Dedifferentiated amniotic fluid mesenchymal stem cell (primary cell): ENCODE measurements around the gene DNAJC24.
"Not testable (repeated sequence)": the region's sequence is repeated elsewhere in the genome, so short reads cannot be mapped to it uniquely, and the experiment has no call there.

Source experiments
- DNase-seq: peaks from one replicate; pipeline ENCODE4 v3.0.0-alpha.2; 2016; ENCODE audit errors: extremely low spot score

The DNAJC24 gene, protein sequence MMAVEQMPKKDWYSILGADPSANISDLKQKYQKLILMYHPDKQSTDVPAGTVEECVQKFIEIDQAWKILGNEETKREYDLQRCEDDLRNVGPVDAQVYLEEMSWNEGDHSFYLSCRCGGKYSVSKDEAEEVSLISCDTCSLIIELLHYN

DNA sequence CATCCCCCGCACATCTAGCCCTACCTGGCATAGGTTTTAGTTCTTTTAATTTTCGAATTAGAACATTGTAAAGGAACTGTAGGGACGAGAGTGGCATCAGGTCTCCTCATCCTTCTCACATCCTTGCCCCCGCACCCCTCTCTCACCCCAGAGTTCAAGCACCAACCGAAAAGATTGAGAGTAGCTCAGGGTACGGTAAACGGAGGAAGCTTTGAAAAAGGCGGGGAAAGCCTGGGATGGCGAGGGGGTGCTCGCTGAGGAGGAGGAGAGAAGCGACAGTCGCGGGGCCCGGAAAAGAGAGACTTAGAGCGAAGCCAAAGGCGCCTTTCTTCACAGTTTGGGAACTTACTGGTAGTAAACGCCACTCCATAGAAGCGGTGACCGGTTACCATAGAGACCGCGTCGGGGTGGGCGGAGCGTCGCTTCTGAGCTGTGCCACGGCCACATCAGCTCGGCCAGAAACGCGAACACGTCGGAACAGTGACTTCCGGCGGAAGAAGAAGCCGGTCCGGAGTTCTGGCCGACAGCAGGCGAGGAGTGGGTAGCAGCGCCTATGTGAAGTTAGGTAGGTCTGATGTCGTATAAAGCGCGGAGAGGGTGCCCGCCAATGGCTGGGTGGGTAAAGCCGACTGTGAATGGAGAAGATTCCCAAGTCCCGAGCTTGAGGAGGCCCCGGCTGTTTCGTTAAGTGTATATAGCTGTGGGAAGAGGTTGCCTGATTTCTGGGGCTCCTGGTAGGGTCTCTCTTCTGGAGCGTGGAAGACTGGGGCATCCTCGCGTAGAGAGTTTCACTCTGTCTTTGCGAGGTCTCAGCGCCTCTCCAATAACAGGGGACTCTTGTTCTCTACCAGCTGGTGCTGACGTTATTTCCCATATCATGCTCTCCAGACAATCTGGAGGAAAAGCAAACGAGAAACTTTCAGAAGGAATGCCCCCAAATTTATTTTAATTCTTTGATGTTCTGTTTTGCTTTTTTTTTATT lies at the start of gene DNAJC24, which contains the start of gene DCDC1:
TSS of gene DNAJC24 (plus strand) at position 513 of the 982 bp plus-strand sequence. CDS start 889 bp downstream, outside the sequence.
TSS of gene DCDC1 (minus strand) at position 392 of the 982 bp plus-strand sequence. CDS start 41,459 bp downstream, outside the sequence.
- peak; percentile 94 for DNase-seq

DNA sequence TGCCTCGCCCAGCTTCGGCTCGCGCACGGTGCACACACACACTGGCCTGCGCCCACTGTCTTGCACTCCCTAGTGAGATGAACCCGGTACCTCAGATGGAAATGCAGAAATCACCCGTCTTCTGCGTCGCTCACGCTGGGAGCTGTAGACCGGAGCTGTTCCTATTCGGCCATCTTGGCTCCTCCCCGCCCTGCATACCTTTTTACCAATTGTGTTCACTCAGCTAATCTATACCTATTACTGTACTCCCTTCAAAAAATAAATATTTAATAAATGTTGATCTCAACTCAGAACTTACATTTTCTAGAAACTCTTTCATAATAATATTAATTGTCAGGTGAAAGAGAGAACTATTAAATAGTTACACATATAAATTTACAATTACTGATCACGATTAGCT lies 48.2 kb upstream of the DNAJC24 start:
- DNase-seq = not testable (repeated sequence)

DNA sequence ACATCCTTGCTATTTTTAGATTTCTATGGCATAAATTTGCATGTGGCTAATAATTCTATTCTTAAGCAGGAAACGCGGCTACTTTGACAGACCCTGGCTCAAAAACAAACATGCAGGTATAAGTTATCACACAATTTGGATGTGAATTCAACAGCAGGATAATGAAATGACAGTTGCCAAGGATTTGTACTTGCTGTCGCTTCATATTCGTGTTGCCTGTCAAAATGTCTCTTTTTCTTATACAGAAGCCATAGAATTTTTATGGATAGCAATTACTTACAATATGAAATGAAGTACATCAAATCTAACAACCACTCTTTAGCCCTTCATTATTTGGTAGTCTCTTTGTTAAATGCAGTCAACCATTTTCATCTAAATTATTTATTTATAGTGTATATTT lies 46.5 kb upstream of the DNAJC24 start:
- DNase-seq = no peak

DNA sequence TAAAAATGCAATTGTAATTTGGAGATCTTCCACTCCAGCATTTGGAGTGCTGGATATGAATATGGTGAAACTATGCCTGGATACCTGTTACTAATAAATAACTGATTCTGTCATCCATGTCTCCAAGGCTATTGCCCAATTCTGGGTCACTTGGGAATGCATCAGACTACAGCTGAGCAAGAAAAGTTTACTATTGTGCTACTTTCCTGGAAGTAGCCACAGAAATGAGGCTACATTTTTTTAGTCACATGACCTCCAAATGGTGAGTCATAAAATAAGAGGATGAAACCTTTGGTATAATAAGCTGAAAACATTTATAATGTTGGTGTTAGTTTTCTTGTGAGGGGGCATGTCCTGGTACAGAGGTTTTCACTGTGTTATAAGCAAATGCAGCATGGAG lies 44.5 kb upstream of the DNAJC24 start:
- DNase-seq = peak; percentile 28

DNA sequence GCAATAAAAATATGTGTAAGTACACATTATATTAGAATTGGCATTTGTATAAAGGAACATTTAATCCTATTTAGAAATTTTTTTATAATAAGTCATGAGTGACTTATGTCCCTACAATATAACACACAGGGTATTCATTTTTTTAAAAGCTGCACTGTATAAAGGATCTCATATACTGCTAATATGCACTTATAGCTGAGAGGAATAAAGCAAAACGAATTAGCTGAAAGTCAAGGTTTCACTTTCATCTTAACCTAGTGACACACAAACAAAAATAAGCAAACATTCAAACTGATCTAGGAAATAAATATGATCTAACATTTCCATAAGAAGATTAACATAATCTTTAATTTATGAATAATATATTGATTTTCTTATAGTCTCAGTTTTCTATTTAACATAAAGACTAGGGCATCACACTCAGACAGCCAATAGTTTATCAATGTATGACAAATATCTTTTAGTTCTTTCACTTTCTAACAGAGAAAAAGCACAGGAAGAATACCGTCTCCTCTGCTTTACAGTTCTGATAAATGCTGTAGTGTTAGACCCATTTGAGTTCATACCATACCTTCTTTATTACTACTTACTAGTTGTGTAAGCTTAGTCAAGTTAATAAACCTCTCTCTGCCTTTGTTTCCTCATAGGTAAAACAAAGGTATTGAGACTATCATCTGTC lies 43.1 kb upstream of the DNAJC24 start:
- DNase-seq = no peak

DNA sequence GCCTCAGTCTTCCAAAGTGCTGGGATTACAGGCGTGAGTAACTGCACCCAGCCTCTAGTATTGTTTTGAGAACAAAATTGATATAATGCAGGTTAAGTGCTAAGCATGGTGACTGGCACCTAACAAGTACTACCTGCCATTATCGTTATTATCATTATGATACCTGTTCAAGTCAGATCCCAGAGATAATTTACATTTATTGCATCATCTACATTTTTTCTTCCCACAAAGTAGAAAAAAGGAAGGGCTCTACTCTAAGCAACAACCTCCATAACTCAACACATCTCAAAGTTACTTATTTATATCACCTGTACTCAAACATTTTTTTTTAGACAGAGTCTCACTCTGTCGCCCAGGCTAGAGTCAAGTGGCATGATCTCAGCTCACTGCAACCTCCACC lies 42.2 kb upstream of the DNAJC24 start:
- DNase-seq = no peak

DNA sequence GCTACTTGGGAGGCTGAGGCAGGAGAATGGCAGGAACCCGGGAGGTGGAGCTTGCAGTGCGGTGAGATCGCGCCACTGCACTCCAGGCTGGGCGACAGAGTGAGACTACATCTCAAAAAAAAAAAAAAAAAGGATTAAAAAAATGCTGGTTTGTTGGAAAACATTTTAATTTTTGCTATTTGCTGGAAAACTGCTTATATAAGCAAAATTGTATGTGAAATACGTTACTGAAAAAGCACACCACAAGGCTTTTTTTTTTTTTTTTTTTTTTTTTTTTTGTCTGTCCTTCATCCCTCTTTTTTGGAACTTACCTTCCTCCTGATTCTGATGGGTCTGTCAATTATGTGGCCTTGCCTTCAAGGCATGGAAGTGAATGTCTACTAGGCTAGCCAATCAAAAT lies 41.0 kb upstream of the DNAJC24 start:
- DNase-seq = no peak

DNA sequence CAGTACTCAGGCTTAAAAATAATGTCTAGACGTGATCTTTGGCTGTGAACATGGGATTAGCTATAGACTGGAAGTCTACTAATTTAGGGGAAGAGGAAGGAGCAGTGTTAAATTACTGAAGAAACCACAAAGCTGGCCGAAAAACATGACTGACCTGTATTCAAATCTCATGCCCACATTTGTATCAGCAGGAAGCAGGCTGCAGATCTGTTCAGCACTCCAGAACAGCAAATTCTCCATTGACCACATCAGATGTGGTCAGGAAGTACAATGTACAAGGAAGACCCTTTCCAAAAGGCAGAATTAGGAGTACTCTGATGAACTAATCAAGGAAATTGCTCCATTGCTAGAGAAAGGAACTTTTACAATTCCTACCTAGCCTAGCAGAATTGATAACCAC lies 31.9 kb upstream of the DNAJC24 start:
- DNase-seq = no peak

DNA sequence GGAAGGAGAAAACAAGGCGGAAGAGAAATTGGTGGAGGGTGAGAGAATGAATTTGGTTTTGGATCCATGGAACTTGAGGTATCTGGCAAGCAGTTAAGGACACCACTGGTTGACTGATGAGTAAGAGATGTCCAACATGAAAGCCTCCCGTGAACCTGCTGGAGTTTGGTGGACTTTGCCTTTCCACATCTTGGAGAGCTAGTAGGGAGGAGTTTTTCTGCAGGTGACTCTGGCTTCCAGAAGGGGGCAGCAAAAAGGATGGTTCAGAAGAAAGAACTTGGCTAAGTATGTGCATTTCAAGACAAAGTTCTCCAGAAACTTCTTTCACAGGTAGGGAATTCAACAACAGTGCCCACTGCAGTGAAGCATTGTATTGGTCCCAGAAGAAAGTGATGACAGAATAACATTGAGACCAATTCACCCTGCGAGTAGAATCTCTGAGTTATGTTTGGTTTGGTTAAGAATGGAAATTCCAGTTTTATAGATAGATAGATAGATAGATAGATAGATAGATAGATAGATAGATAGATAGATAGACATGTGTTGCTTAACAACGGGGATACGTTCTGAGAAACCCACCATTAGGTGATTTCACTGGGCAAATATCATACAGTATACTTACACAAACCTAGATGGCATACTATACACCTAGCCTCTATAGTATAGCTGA lies 28.6 kb upstream of the DNAJC24 start:
- DNase-seq = no peak

DNA sequence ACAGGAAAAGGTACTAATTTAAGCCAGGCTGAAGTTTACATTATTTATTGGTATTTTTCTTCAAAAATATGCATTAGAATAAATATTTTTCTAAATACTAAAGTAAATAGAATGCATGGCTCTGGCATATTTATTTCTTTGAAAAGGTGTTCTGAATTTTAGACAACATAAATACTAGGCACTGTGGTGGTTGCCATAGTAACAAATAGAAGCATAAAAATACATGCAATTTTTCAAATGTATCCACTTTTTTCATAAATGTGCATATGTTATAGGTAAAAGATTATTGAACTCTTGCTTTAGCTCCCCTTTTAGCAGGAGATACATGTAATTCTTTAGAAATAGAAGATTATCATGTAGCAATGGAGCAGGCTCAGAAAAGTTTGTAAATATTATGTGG lies 18.5 kb upstream of the DNAJC24 start:
- no peak for DNase-seq

DNA sequence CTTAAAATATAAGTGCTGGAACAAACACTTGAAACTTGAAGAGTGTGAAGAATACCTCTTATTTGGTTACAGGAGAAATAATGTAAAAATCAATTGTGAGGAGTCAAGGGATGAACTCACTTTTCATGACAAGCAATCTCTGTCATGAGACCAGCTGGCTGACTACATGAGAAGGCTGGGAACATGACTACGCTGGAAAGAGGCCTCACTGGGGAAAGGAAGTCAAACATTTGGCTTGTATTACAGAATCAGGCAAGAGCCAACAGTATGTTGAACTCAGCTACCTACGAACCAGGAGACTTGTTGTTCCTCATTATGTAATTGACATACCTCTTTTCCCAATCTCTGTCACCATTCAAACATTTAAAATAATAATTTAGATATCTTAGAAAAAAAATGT lies 14.5 kb upstream of the DNAJC24 start:
- no peak for DNase-seq

DNA sequence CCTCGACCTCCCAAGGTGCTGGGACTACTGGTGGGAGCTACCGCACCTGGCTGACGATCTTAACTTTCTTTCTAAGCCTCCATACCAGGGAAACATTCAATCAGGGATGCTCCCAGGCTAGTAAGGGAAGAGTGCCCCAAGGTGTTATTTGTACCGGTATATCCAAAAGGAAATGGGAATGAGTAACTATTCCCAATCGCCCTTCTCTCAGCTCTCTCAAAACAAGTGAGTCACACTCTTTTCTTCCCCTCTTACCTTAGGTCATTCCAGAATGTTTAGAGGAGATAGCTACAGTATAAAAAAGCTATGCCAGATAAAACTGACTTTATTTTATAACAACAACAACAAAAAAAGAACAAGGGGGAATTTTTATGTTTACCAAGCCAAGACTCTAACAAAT lies 13.8 kb upstream of the DNAJC24 start:
- DNase-seq = no peak

DNA sequence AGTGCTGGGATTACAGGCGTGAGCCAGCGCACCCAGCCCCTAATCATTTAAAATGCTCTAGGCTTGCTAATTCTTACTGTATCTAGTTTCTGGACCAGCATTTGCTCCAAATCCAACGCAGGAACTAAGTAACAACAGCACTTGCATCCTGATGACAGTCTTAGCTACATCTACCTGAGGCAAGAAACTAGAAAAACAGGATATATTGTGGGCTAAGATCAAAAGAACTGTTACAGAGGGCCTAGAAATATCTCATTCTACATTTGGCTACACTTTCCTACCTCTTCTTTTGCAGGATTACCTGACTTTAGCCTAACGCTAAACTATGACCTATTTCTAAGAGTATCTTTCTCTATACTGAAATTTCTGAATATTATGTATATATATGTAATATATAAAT lies 7.9 kb upstream of the DNAJC24 start:
- DNase-seq = no peak

DNA sequence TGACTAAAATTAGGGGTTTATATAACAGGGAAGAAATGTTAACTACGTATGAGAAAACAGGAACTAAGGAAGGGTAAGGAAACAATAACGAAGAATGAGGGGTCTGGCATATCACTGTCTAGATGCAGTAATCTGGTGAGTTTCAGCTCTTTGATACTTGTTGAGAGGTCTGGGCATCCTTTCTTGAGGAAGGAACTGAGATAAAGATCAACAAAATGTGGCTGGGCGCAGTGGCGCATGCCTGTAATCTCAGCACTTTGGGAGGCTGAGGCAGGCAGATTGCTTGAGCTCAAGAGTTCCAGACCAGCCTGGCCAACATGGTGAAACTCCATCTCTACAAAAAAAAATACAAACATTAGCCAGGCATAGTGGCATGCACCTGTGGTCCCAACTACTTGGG lies 2.9 kb upstream of the DNAJC24 start:
- DNase-seq = no peak

DNA sequence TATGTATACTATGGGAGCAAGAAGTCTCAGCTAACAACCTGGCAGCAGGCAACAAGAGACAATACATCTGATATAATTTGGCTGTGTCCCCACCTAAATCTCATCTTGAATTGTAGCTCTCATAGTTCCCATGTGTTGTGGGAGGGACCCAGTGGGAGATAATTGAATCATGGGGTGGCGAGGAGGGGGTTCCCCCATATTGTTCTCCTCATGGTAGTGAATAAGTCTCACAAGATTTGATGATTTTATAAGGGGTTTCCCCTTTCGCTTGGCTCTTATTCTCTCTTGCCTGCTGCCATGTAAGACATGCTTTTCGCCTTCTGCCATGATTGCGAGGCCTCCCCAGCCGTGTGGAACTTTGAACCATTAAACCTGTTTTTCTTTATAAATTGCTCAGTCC lies 6.2 kb downstream of the DNAJC24 start:
- DNase-seq = no peak

DNA sequence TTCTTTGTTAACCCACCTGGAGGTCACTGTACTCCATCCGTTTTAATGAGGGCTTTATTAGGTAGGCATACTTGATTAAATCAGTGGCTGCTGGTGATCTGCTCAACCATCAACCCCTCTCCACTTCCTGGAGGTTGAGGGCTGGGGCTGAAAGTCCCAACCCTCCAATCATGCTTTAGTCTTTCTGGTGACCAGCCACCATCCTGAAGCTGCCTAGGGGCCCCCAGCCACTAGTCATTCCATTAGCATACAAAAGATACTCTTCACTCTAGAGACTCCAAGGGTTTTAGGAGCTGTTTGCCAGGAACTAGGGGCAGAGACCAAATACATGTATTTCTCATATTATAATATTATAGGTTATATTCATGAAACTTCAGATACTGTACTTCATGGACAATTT lies 13.5 kb downstream of the DNAJC24 start:
- no peak for DNase-seq

DNA sequence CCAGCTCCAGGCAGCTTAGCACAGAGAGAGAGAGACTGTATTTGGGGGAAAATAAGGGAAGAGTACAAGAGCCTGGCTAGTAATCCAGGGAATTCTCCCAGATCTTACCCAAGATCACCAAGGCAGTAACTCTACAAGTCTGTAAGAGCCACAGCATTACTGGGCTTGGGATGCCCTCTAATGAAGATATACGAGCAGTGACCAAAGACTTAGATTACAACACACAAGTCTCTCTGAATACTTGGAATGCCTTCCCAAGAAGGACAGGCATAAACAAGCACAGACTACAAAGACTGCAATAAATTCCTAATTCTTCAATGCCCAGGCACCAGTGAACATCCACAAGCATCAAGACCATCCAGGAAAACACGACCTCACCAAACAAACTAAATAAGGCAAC lies 17.7 kb downstream of the DNAJC24 start:
- no peak for DNase-seq

DNA sequence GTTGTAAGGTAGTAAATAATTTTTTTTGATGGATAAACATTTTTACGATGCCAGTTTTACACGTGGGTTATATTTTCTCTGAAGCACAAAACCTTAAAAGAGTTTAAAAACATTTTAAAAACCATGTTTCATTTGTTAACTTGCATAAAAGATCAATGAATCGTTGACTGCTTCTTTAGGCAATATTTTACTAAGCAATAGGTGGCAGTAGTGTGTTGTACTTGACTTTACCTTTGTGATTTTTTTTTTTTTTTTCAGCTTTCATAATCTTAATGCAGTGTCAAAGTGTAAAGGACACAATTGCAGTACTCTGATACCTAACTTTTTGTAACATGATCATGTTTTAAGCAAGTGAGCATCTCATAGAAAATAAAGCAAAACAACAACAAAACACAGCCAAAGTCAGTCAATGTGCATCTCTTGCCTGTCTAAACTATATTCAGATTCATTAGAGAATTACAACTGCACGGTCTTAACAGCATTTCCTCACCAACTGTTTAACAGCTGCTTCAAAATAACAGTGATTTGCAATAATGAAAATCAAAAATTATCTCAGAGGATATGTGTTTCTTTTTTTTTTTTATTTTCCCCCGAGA lies 27.7 kb downstream of the DNAJC24 start:
- no peak for DNase-seq

DNA sequence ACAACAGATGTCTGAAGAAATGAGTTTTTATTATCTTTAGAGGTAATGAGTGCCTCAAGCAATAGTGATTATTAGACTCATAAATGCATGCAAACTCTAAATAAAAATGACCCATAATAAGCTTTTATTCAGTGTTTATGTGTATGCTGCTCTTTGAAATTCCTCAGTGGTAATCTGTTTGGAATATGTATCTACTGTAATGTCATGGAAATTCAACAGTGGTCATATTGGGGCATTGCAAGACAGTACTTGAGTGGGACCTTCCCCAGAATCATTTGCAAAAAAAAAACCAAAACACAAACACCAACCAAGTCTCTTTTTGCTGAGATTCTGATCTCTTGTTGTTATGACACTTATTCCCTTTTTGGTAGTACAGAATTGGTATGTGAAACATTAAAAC lies 35.0 kb downstream of the DNAJC24 start:
- DNase-seq = no peak

DNA sequence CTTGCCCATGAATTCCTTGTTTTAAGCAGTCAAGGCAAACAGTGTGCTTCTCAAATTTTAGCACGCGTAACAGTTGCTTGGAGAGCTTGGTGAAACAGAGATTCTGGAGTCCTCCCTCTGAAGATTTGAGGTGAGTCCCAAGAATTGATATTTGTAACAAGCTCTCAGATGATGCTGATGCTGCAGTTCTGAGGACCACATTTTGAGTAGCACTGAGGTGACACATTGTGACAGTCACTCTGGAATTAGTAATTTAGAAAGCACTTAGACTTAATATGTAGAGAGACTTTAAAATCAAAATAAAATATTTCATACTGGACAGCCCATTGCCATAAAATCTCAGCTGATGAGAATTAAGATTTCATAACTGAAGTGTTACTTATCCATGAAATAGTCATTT lies 38.5 kb downstream of the DNAJC24 start:
- no peak for DNase-seq

DNA sequence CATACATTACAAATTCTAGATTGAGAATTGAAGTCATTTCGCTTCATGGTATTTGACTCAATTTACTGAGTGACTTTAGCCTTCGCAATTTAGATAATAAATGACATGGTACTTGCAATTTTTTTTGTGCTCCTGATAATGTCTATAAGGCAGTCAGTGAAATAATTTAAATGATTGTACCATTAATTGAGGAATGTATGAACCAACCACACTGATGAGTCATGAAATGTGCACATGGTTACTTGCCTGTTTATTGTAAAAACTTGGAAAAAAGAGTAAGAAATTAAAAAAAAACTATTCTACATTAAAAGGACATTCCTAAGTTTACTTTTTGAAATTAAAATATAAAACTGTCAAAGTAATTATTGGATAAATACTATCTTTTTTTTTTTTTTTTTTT lies 43.3 kb downstream of the DNAJC24 start:
- no peak for DNase-seq

DNA sequence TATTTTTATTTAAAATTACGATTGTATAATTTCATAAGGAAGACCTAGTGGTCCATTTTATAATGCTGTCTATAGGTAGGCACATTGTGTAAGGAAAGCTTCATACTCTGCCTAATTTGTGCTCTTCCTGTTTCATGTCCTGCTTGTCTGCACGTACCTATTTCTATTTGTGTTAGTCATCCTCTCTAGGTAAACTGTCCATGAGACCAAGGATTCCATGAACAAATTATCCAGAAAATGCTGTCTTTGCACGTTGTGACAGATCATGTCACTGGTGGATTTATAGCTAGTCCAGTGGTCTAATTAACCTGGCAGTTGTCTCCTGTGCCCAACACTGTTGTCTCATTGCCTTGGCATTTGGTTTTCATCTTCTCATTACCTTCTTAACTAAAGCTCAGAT lies 44.7 kb downstream of the DNAJC24 start:
- DNase-seq = no peak
